ENCODE measurements around the gene SMIM13. TPM values are rescaled to one million over a fixed set of nuclear protein-coding genes. Genes with fewer than 3 reads are reported as not detected.

The SMIM13 gene
- total and polyA plus RNA-seq, 2 donors (not counting 3 experiments of a cell fraction or from before 2014, with no cell fraction given) = 3.2 to 14.7 TPM

DNA sequence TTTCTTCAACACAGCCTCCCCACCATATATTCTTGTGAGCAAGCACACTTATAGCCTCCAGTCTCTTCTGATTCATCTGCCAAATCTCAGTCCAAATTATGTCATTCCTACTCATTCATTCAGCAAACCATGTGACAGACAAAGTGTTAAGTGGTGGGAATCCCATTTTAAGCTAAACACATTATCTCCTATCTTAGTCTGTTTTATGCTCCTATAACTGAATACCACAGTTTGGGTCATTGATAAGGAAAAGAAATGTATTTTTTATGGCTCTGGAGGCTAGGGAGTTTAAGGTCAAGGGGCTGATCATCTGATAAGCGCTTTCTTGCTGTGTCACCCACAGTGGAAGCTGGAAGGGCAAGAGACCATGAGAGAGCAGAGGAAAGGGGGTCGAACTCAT lies 23.9 kb upstream of the SMIM13 start:
- POLR2A ChIA-PET = no interaction called here
- no peak for TF ChIP-seq POLR2A (IDR thresholded peaks at IDR 0.05; ENCODE audit: low read depth, low read length)
- TF ChIP-seq, protein P1, sequence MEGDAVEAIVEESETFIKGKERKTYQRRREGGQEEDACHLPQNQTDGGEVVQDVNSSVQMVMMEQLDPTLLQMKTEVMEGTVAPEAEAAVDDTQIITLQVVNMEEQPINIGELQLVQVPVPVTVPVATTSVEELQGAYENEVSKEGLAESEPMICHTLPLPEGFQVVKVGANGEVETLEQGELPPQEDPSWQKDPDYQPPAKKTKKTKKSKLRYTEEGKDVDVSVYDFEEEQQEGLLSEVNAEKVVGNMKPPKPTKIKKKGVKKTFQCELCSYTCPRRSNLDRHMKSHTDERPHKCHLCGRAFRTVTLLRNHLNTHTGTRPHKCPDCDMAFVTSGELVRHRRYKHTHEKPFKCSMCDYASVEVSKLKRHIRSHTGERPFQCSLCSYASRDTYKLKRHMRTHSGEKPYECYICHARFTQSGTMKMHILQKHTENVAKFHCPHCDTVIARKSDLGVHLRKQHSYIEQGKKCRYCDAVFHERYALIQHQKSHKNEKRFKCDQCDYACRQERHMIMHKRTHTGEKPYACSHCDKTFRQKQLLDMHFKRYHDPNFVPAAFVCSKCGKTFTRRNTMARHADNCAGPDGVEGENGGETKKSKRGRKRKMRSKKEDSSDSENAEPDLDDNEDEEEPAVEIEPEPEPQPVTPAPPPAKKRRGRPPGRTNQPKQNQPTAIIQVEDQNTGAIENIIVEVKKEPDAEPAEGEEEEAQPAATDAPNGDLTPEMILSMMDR (IDR thresholded peaks at IDR 0.05; ENCODE audit: extremely low read depth in 1 of 2, insufficient read depth in 1 of 2, low read depth in 1 of 2, low read length in 2 of 2) = no peak
- TF ChIP-seq MYC (IDR thresholded peaks at IDR 0.05; ENCODE audit: low read depth, low read length) = no peak
- no peak for TF ChIP-seq EZH2 (IDR thresholded peaks at IDR 0.05; ENCODE audit: borderline replicate concordance, low read depth, low read length, severe bottlenecking)
- no peak for TF ChIP-seq JUN (IDR thresholded peaks at IDR 0.05; ENCODE audit: borderline replicate concordance, insufficient read depth, insufficient read length, low read depth)
- no peak for TF ChIP-seq GATA2 (IDR thresholded peaks at IDR 0.05; ENCODE audit: insufficient read depth, insufficient read length, low read depth, low read length)
- TF ChIP-seq FOS (IDR thresholded peaks at IDR 0.05; ENCODE audit: borderline replicate concordance, insufficient read depth, low read length) = no peak
- TF ChIP-seq POLR2AphosphoS5 (IDR thresholded peaks at IDR 0.05; ENCODE audit: insufficient read depth, low read depth, low read length) = no peak
- TF ChIP-seq, protein P2, sequence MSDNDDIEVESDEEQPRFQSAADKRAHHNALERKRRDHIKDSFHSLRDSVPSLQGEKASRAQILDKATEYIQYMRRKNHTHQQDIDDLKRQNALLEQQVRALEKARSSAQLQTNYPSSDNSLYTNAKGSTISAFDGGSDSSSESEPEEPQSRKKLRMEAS (IDR thresholded peaks at IDR 0.05; ENCODE audit: insufficient read depth, insufficient read length) = no peak

More for the DNA sequence above, 23.9 kb upstream of the SMIM13 start:
- no peak overlapping the region for H2AFZ ChIP-seq (ENCODE audit: low read depth, low read length)
- H3K27ac ChIP-seq (ENCODE audit: insufficient read depth, low read depth, low read length) = no peak overlapping the region
- no peak overlapping the region for H3K9ac ChIP-seq (replicated peaks; ENCODE audit: extremely low read depth, insufficient read depth, low read length)
- FAIRE-seq (no peak), DNase-seq (ENCODE audit: low read depth, low spot score) (no peak)
- no peaks in the 10 kb centered on the region for H4K20me1 ChIP-seq (replicated peaks; ENCODE audit: control insufficient read depth, extremely low read depth, insufficient read depth, low read length)
- CTCF ChIA-PET = interaction anchor here (1.0 to 3.6 kb wide), 17 partner anchors 10 to 590 kb away, joined by 3 to 201 read pairs (median 7); no protein-coding TSS in a partner anchor
- peaks cover 0 to 3% of the 10 kb centered on the region in 2 experiments for H3K27me3 ChIP-seq (ENCODE audit: control insufficient read depth in 2 of 2, insufficient read depth in 2 of 2, low read length in 2 of 2)
- intact Hi-C loops (cut with micrococcal nuclease) = loop anchor here (1.0 kb wide), 2 partner anchors 115 to 427 kb away; no protein-coding TSS in a partner anchor
- H3K9me1 ChIP-seq (replicated peaks; ENCODE audit: control insufficient read depth, extremely low read depth, insufficient read depth, low read length) = no peaks in the 10 kb centered on the region
- no peak overlapping the region for H3K4me3 ChIP-seq (replicated peaks in 1 of 3; ENCODE audit: insufficient read depth in 1 of 3, low read depth in 1 of 3, low read length in 3 of 3)
- no peaks in the 10 kb centered on the region for H3K79me2 ChIP-seq (ENCODE audit: control insufficient read depth, insufficient read depth, low read length)
- dilution Hi-C loops (cut with MboI; ENCODE audit: extremely low pct_ligation_motif_present, low sequenced_read_pairs) = no loop called here
- no peaks in the 10 kb centered on the region for H3K4me1 ChIP-seq (ENCODE audit: control insufficient read depth, extremely low read depth, insufficient read depth, low read length)
- no peaks in the 10 kb centered on the region for H3K9me3 ChIP-seq (replicated peaks; ENCODE audit: control insufficient read depth, insufficient read depth, low read length)
- no peak overlapping the region for H3K4me2 ChIP-seq (ENCODE audit: insufficient read depth, low read length)
- BruUV-seq (replicated peaks) = no TSS peak
- no peaks in the 10 kb centered on the region for H3K36me3 ChIP-seq (ENCODE audit: control insufficient read depth in 2 of 2, extremely low read depth in 1 of 2, insufficient read depth in 2 of 2, low read length in 2 of 2)
